Tibial artery (tissue), 4 donors: Measurements from ENCODE around the gene TIAM2.

ENCODE experiments used
- DNase-seq, 2 donors: peaks; one replicate each; pipeline ENCODE4 v3.0.0-alpha.2; 2019
- H3K27ac ChIP-seq, 2 donors: fragments of 200-600 bp; sonication (generic) in 1 of 2; 1 replicate in 1 of 2; 2 replicates in 1 of 2; pipeline ENCODE4 v1.5.1; 2018 to 2019; ENCODE audit warnings: mild to moderate bottlenecking in 1 of 2
- H3K27me3 ChIP-seq, 2 donors: fragments of 200-600 bp; sonication (generic) in 1 of 2; one replicate each; pipeline versions ENCODE4 v1.5.1 to v1.6.0; 2016 to 2019
- H3K36me3 ChIP-seq, 3 donors: fragments of 200-600 bp; sonication (generic) in 2 of 3; one replicate each; pipeline ENCODE4 v1.5.1; 2016 to 2019; ENCODE audit warnings: mild to moderate bottlenecking in 2 of 3
- H3K4me1 ChIP-seq, 4 donors: fragments of 200-600 bp; sonication (generic) in 2 of 4; 1 replicate in 3 of 4; 2 replicates in 1 of 4; pipeline ENCODE4 v1.5.1; 2016 to 2019
- H3K4me3 ChIP-seq, 2 donors: fragments of 200-600 bp; sonication (generic) in 1 of 2; 1 replicate in 1 of 2; 2 replicates in 1 of 2; pipeline ENCODE4 v1.5.1; 2018 to 2019; ENCODE audit warnings: mild to moderate bottlenecking in 2 of 2
- H3K9me3 ChIP-seq, 3 donors: fragments of 200-600 bp; sonication (generic) in 1 of 3; one replicate each; pipeline ENCODE4 v1.5.1; 2016 to 2019
- CTCF ChIP-seq, 2 experiments: fragments of 200-600 bp in 1 of 2; fragments of 450-650 bp in 1 of 2; IDR thresholded peaks; one replicate each; pipeline ENCODE4 v1.5.1; 2017 to 2019; ENCODE audit warnings: antibody characterized with exemption in 2 of 2, mild to moderate bottlenecking in 1 of 2, moderate library complexity in 1 of 2
- intact Hi-C: fragments of 100-400 bp; cut with DNase I; formaldehyde crosslinking; loops from one replicate; pipeline ENCODE4 v1.15.0; 2023; ENCODE audit warnings: low total_unique reads

Gene TIAM2

GRCh38 chr6:155064303-155064702 is 69.2 kb downstream of the TIAM2 start:
- no peak overlapping the region for H3K27ac ChIP-seq
- DNase-seq: no peak
- no peaks in the 10 kb centered on the region for H3K27me3 ChIP-seq
- no peak overlapping the region for H3K4me3 ChIP-seq
- H3K4me1 ChIP-seq: peaks cover 0 to 43% (median 16%) of the 10 kb centered on the region in 4 donors
- intact Hi-C loops: no loop called here
- H3K36me3 ChIP-seq: no peaks in the 10 kb centered on the region
- H3K9me3 ChIP-seq: no peaks in the 10 kb centered on the region
- TF ChIP-seq CTCF (IDR thresholded peaks at IDR 0.05): no peak

- Histone ChIP-seq H3K4me1 (peaks cover 0 to 43% (median 16%) of the 10 kb centered on the region in 4 donors), H3K36me3 (no peaks in the 10 kb centered on the region), H3K27ac (no peak overlapping the region), H3K27me3 (no peaks in the 10 kb centered on the region), H3K9me3 (no peaks in the 10 kb centered on the region), H3K4me3 (no peak overlapping the region)
- no peak for DNase-seq
- TF ChIP-seq CTCF (IDR thresholded peaks at IDR 0.05): no peak
- intact Hi-C loops: no loop called here
Observed at GRCh38 chr6:155066361-155066760, 71.2 kb downstream of the TIAM2 start.

GRCh38 chr6:155066921-155067680 is 72.0 kb downstream of the TIAM2 start:
- H3K9me3 ChIP-seq: no peaks in the 10 kb centered on the region
- H3K27me3 ChIP-seq: no peaks in the 10 kb centered on the region
- H3K27ac ChIP-seq: no peak overlapping the region
- no peak for TF ChIP-seq CTCF (IDR thresholded peaks at IDR 0.05)
- intact Hi-C loops: no loop called here
- no peak for DNase-seq
- H3K4me3 ChIP-seq: no peak overlapping the region
- H3K36me3 ChIP-seq: no peaks in the 10 kb centered on the region
- H3K4me1 ChIP-seq: peaks cover 0 to 43% (median 16%) of the 10 kb centered on the region in 4 donors

- H3K4me1 ChIP-seq: peaks cover 0 to 35% (median 14%) of the 10 kb centered on the region in 4 donors
- no peak overlapping the region for H3K4me3 ChIP-seq
- no peaks in the 10 kb centered on the region for H3K36me3 ChIP-seq
- H3K27me3 ChIP-seq: no peaks in the 10 kb centered on the region
- TF ChIP-seq CTCF (IDR thresholded peaks at IDR 0.05): no peak
- DNase-seq: no peak
- intact Hi-C loops: no loop called here
- H3K27ac ChIP-seq: no peak overlapping the region
- H3K9me3 ChIP-seq: no peaks in the 10 kb centered on the region
Observed at GRCh38 chr6:155067956-155068615, 73.0 kb downstream of the TIAM2 start.

GRCh38 chr6:155069543-155069942 is 74.4 kb downstream of the TIAM2 start:
- H3K4me3 ChIP-seq: no peak overlapping the region
- no peaks in the 10 kb centered on the region for H3K9me3 ChIP-seq
- TF ChIP-seq CTCF (IDR thresholded peaks at IDR 0.05): no peak
- H3K27me3 ChIP-seq: no peaks in the 10 kb centered on the region
- intact Hi-C loops: no loop called here
- DNase-seq: no peak
- peaks cover 0 to 25% (median 10%) of the 10 kb centered on the region in 4 donors for H3K4me1 ChIP-seq
- H3K27ac ChIP-seq: no peak overlapping the region
- H3K36me3 ChIP-seq: no peaks in the 10 kb centered on the region
